A549 (cell line): ENCODE results near the gene COG8. TPM values are rescaled to one million over a fixed set of nuclear protein-coding genes. Genes with fewer than 3 reads are reported as not detected.
A peak's percentile ranks its signal among the peaks of the same experiment; 100 is the strongest.

Experiments
- ATAC-seq, 2 experiments: fragments of 200-7000 bp in 1 of 2; fragments of >200 bp in 1 of 2; cut with Nextera tagmentation in 1 of 2; cut with Tn5 transposase in 1 of 2; 3 replicates each; pipeline versions ENCODE4 v1.8.0 to v1.9.1; 2018 to 2020; ENCODE audit warnings: mild to moderate bottlenecking in 1 of 2, moderate library complexity in 1 of 2
- CTCF ChIA-PET: fragments of 300-600 bp; sonication (Branson Sonifier 250); formaldehyde crosslinking; extraction: SDS; loops from one replicate; lab custom pipeline; 2021; ENCODE audit warnings: antibody characterized with exemption, inconsistent platforms; lab: Yijun Ruan, JAX
- POLR2A ChIA-PET: fragments of 350-600 bp; formaldehyde crosslinking; extraction: SDS; loops from one replicate; lab custom pipeline; 2021; ENCODE audit warnings: antibody characterized with exemption, inconsistent platforms; lab: Yijun Ruan, JAX
- DNase-seq, 2 experiments: peaks; one replicate each; pipeline versions ENCODE4 v3.0.0 to v3.0.0-alpha.2; 2011 to 2016; ENCODE audit warnings: low read depth in 1 of 2, low spot score in 1 of 2
- FAIRE-seq: peaks from 2 replicates; lab custom pipeline; 2011; peaks lifted over from hg19 to GRCh38; lab: Jason Lieb, UNC
- H3K27ac ChIP-seq, 2 experiments: fragments of >200 bp; sonication (Bioruptor Twin); formaldehyde crosslinking; 3 replicates each; pipeline ENCODE4 v1.5.1; 2016 to 2017
- H3K4me1 ChIP-seq: fragments of >200 bp; sonication (Bioruptor Twin); formaldehyde crosslinking; 3 replicates; pipeline ENCODE4 v1.6.1; 2016
- H3K4me2 ChIP-seq: fragments of >200 bp; sonication (Bioruptor Twin); formaldehyde crosslinking; 3 replicates; pipeline ENCODE4 v1.6.1; 2016
- H3K4me3 ChIP-seq: fragments of >200 bp; sonication (Bioruptor Twin); formaldehyde crosslinking; 3 replicates; pipeline ENCODE4 v1.5.1; 2016
- H3K9me3 ChIP-seq: fragments of >200 bp; sonication (Bioruptor Twin); formaldehyde crosslinking; 3 replicates; pipeline ENCODE4 v1.6.1; 2016
- CTCF ChIP-seq: fragments of >200 bp; sonication (Bioruptor Twin); formaldehyde crosslinking; IDR thresholded peaks from 3 replicates; pipeline ENCODE4 v1.5.1; 2016
- ELK1 ChIP-seq: fragments of 150-350 bp; IDR thresholded peaks from 2 replicates; pipeline ENCODE4 v1.6.1; 2014; ENCODE audit warnings: low read depth, mild to moderate bottlenecking, low read length
- EP300 ChIP-seq, 2 experiments: fragments of >200 bp; sonication (Bioruptor Twin); formaldehyde crosslinking; IDR thresholded peaks; 2 replicates in 1 of 2; 3 replicates in 1 of 2; pipeline ENCODE4 v1.6.1; 2016 to 2017
- FOSL2 ChIP-seq, 2 experiments: fragments of 450-650 bp in 1 of 2; fragments of >200 bp in 1 of 2; sonication (Bioruptor Twin) in 1 of 2; formaldehyde crosslinking; IDR thresholded peaks; 2 replicates each; pipeline versions ENCODE4 v1.5.0 to v1.6.1; 2016 to 2020; ENCODE audit warnings: mild to moderate bottlenecking in 1 of 2, moderate library complexity in 1 of 2
- MAZ ChIP-seq: fragments of 150-350 bp; IDR thresholded peaks from 2 replicates; pipeline ENCODE4 v1.6.1; 2014; ENCODE audit warnings: antibody characterized with exemption, low read depth, low read length, borderline replicate concordance
- NPAS2 ChIP-seq: fragments of 250-450 bp; sonication (Bioruptor Pico); IDR thresholded peaks from 2 replicates; pipeline ENCODE4 v1.8.0; 2022; ENCODE audit warnings: mild to moderate bottlenecking, moderate library complexity, borderline replicate concordance
- PHF8 ChIP-seq: fragments of 200-600 bp; sonication (generic); IDR thresholded peaks from 2 replicates; pipeline ENCODE4 v1.6.1; 2016; ENCODE audit warnings: low read depth, mild to moderate bottlenecking, antibody characterized with exemption, moderate library complexity, borderline replicate concordance
- RAD21 ChIP-seq, 2 experiments: fragments of >200 bp in 1 of 2; sonication (Bioruptor Twin) in 1 of 2; formaldehyde crosslinking in 1 of 2; IDR thresholded peaks in 1 of 2; conservative IDR thresholded peaks in 1 of 2; 2 replicates in 1 of 2; 3 replicates in 1 of 2; pipeline ENCODE4 v1.6.1; 2012 to 2018; ENCODE audit warnings: inconsistent platforms in 1 of 2
- RCOR1 ChIP-seq: fragments of 150-350 bp; IDR thresholded peaks from 2 replicates; pipeline ENCODE4 v1.6.1; 2014; ENCODE audit warnings: antibody characterized with exemption, low read length, low read depth
- REST ChIP-seq: fragments of 200-600 bp; sonication (generic); IDR thresholded peaks from 2 replicates; pipeline ENCODE4 v1.6.1; 2016; ENCODE audit warnings: antibody characterized with exemption, mild to moderate bottlenecking, moderate library complexity
- SREBF2 ChIP-seq: fragments of 450-650 bp; IDR thresholded peaks from 2 replicates; pipeline ENCODE4 v1.6.1; 2014; ENCODE audit warnings: mild to moderate bottlenecking, moderate library complexity
- ZFP36 ChIP-seq: fragments of 450-650 bp; IDR thresholded peaks from 2 replicates; pipeline ENCODE4 v1.6.1; 2014; ENCODE audit warnings: borderline replicate concordance; ENCODE audit not compliant: partially characterized antibody
- whole genome bisulfite sequencing: methylation state at CpG from one replicate; pipeline ENCODE4 v1.1.6; 2017; ENCODE audit errors: missing lambda C conversion rate; 5-methylcytosine and 5-hydroxymethylcytosine counted together
- polyA plus RNA-seq, 4 experiments: library from polyadenylated mRNA; depleted of rRNA in 3 of 4; stranded (reverse); fragments of >200 nt; fragmentation: RNase III in 1 of 4; extraction: RNeasy Plus Mini Kit Qiagen cat#74134 plus additional on column Dnase treatment in 1 of 4; gene quantifications; 2 replicates in 3 of 4; 3 replicates in 1 of 4; pipeline ENCODE4 v1.2.3, GENCODE V29; 2011 to 2017
- TF ChIP-seq, protein P1 (sequence below): fragments of 250-450 bp; sonication (Bioruptor Pico); IDR thresholded peaks from 2 replicates; pipeline ENCODE4 v1.5.0; 2020; ENCODE audit warnings: low read depth, mild to moderate bottlenecking, moderate library complexity

Gene COG8
- polyA plus RNA-seq, 2 of the 4 experiments (the other 2 are of a cell fraction): 21.4 to 24.3 TPM

- POLR2A ChIA-PET: interaction anchor here (0.8 kb wide), 1 partner anchor 11 kb away, joined by 4 read pairs; no protein-coding TSS in a partner anchor
- H3K4me1 ChIP-seq: 0 out of 3 replicates have a peak, but pooled peaks cover under 1% of the 10 kb centered on the region
- ATAC-seq (peak in 1 of 2 experiments; percentile 17; a peak in 2 of 6 replicates), FAIRE-seq (no peak), DNase-seq (no peak)
- H3K4me2 ChIP-seq: no peak overlapping the region
- no peaks in the 10 kb centered on the region for H3K9me3 ChIP-seq
- no peak for TF ChIP-seq MAZ
- no peak for TF ChIP-seq ZFP36
- TF ChIP-seq ELK1: no peak
- CTCF ChIA-PET: interaction anchor here (1.2 to 2.0 kb wide), 2 partner anchors 9 to 169 kb away, joined by 3 to 5 read pairs; no protein-coding TSS in a partner anchor
- WGBS: 74% methylated on average over 8 of the region's 10 CpGs
- H3K4me3 ChIP-seq: no peak overlapping the region
- no peak overlapping the region for H3K27ac ChIP-seq
Observed at GRCh38 chr16:69318911-69319289, 20.5 kb downstream of the COG8 start.

DNA sequence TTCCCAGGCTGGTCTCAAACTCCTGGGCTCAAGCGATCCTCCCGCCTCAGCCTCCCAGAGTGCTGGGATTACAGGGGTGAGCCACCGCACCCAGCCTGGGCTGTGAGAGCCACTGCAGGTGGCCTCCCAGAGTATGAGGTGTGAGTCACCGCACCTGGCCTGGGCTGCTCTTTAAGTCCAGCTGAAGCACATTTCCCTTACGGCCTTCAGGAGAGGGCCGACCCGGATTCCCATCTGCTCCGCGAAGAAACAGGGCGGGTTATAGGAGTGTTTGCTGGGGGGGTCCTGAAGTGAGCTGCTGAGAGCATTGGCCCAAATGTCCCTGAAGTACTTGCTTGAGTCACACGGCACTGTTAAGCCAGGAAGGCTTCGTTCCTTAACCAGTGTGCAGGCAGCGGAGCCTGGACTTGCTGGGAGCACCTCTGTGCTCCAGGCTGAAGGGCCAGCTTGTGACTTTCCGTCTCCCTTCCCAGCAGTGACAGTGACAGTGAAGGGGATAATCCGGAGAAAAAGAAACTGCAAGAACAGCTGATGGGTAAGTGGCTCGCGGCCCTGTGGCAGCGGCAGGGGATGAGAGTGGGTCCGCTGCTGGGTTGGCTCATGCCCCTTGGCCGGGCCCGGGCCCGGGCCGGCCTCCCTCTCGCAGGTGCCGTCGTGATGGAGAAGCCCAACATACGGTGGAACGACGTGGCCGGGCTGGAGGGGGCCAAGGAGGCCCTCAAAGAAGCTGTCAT lies 21.0 kb downstream of the COG8 start:
- no peak for ATAC-seq
- ChIA-PET POLR2A (interaction anchor here (0.7 to 1.4 kb wide), 3 partner anchors 8 to 14 kb away, joined by 4 to 22 read pairs (median 6); no protein-coding TSS in a partner anchor), CTCF (interaction anchor here (0.6 to 2.0 kb wide), 3 partner anchors 8 to 206 kb away, joined by 3 to 5 read pairs (median 4); no protein-coding TSS in a partner anchor)
- no peak overlapping the region for H3K4me2 ChIP-seq
- H3K4me3 ChIP-seq: no peak overlapping the region
- no peaks in the 10 kb centered on the region for H3K9me3 ChIP-seq
- WGBS: 97% methylated on average over 29 of the region's 30 CpGs
- no peak for FAIRE-seq
- no peaks in the 10 kb centered on the region for H3K4me1 ChIP-seq
- TF ChIP-seq NPAS2 (CRISPR knock-in tag) (no peak), RAD21 (conservative IDR thresholded peaks at IDR 0.05 in 1 of 2, IDR thresholded peaks at IDR 0.05 in 1 of 2) (no peak), REST (no peak), SREBF2 (no peak), FOSL2 (IDR thresholded peaks at IDR 0.05) (no peak), FOSL2 (CRISPR knock-in tag; IDR thresholded peaks at IDR 0.05) (no peak), RCOR1 (no peak), CTCF (no peak), EP300 (IDR thresholded peaks at IDR 0.05) (no peak), PHF8 (no peak)
- TF ChIP-seq, protein P1, sequence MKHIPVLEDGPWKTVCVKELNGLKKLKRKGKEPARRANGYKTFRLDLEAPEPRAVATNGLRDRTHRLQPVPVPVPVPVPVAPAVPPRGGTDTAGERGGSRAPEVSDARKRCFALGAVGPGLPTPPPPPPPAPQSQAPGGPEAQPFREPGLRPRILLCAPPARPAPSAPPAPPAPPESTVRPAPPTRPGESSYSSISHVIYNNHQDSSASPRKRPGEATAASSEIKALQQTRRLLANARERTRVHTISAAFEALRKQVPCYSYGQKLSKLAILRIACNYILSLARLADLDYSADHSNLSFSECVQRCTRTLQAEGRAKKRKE (CRISPR knock-in tag): no peak
- DNase-seq: no peak
- H3K27ac ChIP-seq: no peak overlapping the region
